ENCODE results near the gene CREG1. TPM values are rescaled to one million over a fixed set of nuclear protein-coding genes. Genes with fewer than 3 reads are reported as not detected.

The CREG1 gene
- total and polyA plus RNA-seq, 2 of the 8 experiments (the other 6 are each of a cell fraction or from before 2014, with no cell fraction given), result 29.8 to 30.1 TPM

- Histone ChIP-seq H3K4ac (replicated peaks; ENCODE audit: insufficient read length, low read depth, low read length) (no peak overlapping the region), H3K36me3 (ENCODE audit: control insufficient read depth in 2 of 4, insufficient read depth in 4 of 4, low read length in 3 of 4) (peaks cover 0 to 4% (median 0%) of the 10 kb centered on the region in 4 experiments; a peak in 1 of 8 replicates), H2BK12ac (ENCODE audit: low read depth, low read length) (no peak overlapping the region), H3K79me1 (ENCODE audit: low read depth, low read length) (no peaks in the 10 kb centered on the region), H3K79me2 (ENCODE audit: control insufficient read depth in 1 of 2, insufficient read depth in 2 of 2, low read length in 2 of 2) (no peaks in the 10 kb centered on the region), H4K5ac (ENCODE audit: insufficient read length, low read depth, low read length) (no peak overlapping the region), H2BK15ac (ENCODE audit: low read length) (no peak overlapping the region), H2BK5ac (ENCODE audit: low read depth, low read length) (no peak overlapping the region), H4K91ac (replicated peaks; ENCODE audit: insufficient read length, low read length) (no peak overlapping the region), H2AFZ (ENCODE audit: low read length) (no peak overlapping the region), H3K23me2 (ENCODE audit: low read depth, low read length) (no peaks in the 10 kb centered on the region), H2BK120ac (replicated peaks; ENCODE audit: low read depth, low read length) (no peak overlapping the region), H3K27ac (ENCODE audit: low read depth, low read length) (no peak overlapping the region), H3K18ac (ENCODE audit: extremely low read depth, low read length) (no peak overlapping the region), H3K4me1 (replicated peaks in 1 of 4; ENCODE audit: control insufficient read depth in 3 of 4, insufficient read depth in 4 of 4, low read length in 3 of 4) (peaks cover 3 to 4% (median 4%) of the 10 kb centered on the region in 4 experiments; a peak in 4 of 7 replicates), H3K27me3 (replicated peaks in 1 of 4; ENCODE audit: control insufficient read depth in 3 of 4, extremely low read depth in 1 of 4, insufficient read depth in 3 of 4, low read length in 3 of 4) (no peaks in the 10 kb centered on the region), H3K23ac (ENCODE audit: insufficient read length) (no peak overlapping the region), H3K9ac (replicated peaks in 1 of 4; ENCODE audit: extremely low read depth in 1 of 4, low read depth in 3 of 4, low read length in 3 of 4) (no peak overlapping the region), H3K14ac (ENCODE audit: insufficient read length) (no peak overlapping the region), H3K9me3 (ENCODE audit: insufficient read depth in 2 of 2, low read depth in 1 of 2, low read length in 1 of 2) (no peaks in the 10 kb centered on the region), H3K4me2 (ENCODE audit: insufficient read depth in 1 of 2, low read depth in 2 of 2, low read length in 2 of 2) (no peak overlapping the region), H2AK5ac (ENCODE audit: low read depth, low read length) (no peak overlapping the region), H3K56ac (replicated peaks; ENCODE audit: insufficient read length, low read depth, low read length) (no peak overlapping the region), H4K20me1 (replicated peaks in 1 of 2; ENCODE audit: control insufficient read depth in 1 of 2, insufficient read depth in 2 of 2, low read length in 2 of 2) (no peaks in the 10 kb centered on the region), H4K8ac (ENCODE audit: extremely low read depth, insufficient read depth, low read length) (no peak overlapping the region), H2BK20ac (ENCODE audit: low read length) (no peak overlapping the region), H3K4me3 (ENCODE audit: extremely low read depth in 1 of 4, insufficient read depth in 2 of 4, low read depth in 3 of 4, low read length in 4 of 4) (no peak overlapping the region)
- 52% methylated on average over 5 of the region's 5 CpGs; no CpG with 5 or more reads in 1 of the 2 experiments for WGBS, 2 experiments (ENCODE audit: extremely low coverage in 1 of 2, insufficient coverage in 1 of 2, insufficient read length in 1 of 2, insufficient replicate concordance in 2 of 2, low coverage in 1 of 2, low lambda C conversion rate in 2 of 2, missing lambda C conversion rate in 1 of 2)
- DNase-seq (ENCODE audit: low read depth in 1 of 2, low spot score in 2 of 2), result peak in 1 of 2 experiments; percentile 31
- CTCF ChIA-PET (ENCODE audit: partially characterized antibody), result interaction anchor here (0.7 to 5.2 kb wide), 16 partner anchors 11 to 527 kb away, joined by 3 to 53 read pairs (median 4); no protein-coding TSS in a partner anchor
- POLR2A ChIA-PET (ENCODE audit: partially characterized antibody), result interaction anchor here (0.8 to 0.9 kb wide), 2 partner anchors 15 to 95 kb away, joined by 3 read pairs; partner anchors contain the start of gene CREG1
- peak; percentile 88 for FAIRE-seq
- TF ChIP-seq PHF8 (conservative IDR thresholded peaks at IDR 0.05; ENCODE audit: low read depth, low read length) (no peak), SIRT6 (IDR thresholded peaks at IDR 0.05; ENCODE audit: low read length) (no peak), TAF7 (optimal IDR thresholded peaks at IDR 0.05; ENCODE audit: borderline replicate concordance, low read depth, low read length) (no peak), RAD21 (IDR thresholded peaks at IDR 0.05 in 1 of 2, conservative IDR thresholded peaks at IDR 0.05 in 1 of 2; ENCODE audit: low read depth in 2 of 2, low read length in 2 of 2) (peak; percentile 42 to 57; a peak in 3 of 4 replicates), GABPA (IDR thresholded peaks at IDR 0.05; ENCODE audit: borderline replicate concordance, insufficient read depth, low read length) (no peak), SP2 (IDR thresholded peaks at IDR 0.05; ENCODE audit: low read length) (peak; percentile 63), TEAD4 (IDR thresholded peaks at IDR 0.05; ENCODE audit: low read depth, low read length) (no peak), NRF1 (IDR thresholded peaks at IDR 0.05; ENCODE audit: low read depth, low read length) (no peak), SRF (IDR thresholded peaks at IDR 0.05; ENCODE audit: low read depth, low read length) (no peak), CTCF (IDR thresholded peaks at IDR 0.05; ENCODE audit: control extremely low read depth in 1 of 3, insufficient read depth in 1 of 3, low read depth in 1 of 3, low read length in 3 of 3) (peak; percentile 53 to 76 (median 65)), KDM4A (IDR thresholded peaks at IDR 0.05; ENCODE audit: low read depth, low read length, severe bottlenecking) (no peak)
Measured at GRCh38 chr1:167538657-167539056, 14.9 kb downstream of the CREG1 start.

Measured in H1 (cell line).